Activated naive CD4-positive, alpha-beta T cell treated with Interleukin-2 at 50 U/mL for 16 hours (primary cell): ENCODE results near the gene TNIK.

Experiments used
- DNase-seq: peaks from one replicate; pipeline ENCODE4 v3.0.0-alpha.2; 2020

TNIK gene

GRCh38 chr3:171013822-171014748 lies 446.1 kb downstream of the TNIK start:
- DNase-seq = no peak

DNA sequence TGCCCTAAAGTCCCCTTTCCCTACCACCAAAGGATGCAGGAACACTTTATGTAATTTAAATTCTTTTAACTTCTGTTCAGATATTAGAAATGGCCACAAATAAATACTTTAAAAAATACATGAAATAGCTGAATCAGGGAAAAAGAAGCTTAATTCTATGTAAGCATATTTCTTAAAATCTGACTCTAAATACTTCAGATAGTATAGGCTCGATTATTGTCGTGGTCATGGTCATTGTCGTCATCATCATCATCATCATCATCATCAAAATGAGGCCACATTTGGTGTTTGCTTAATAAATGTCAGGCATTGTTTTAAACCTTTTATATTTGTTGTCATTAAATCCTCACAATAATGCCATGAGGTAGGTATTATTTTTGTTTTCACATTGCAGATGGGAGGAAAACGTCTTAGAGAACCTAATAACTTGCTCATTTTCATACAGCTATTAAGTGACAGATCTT lies 448.3 kb downstream of the TNIK start:
- no peak for DNase-seq
